IMR-90 (cell line): ENCODE data around the gene DAB2. TPM values are rescaled to one million over a fixed set of nuclear protein-coding genes. Genes with fewer than 3 reads are reported as not detected.
A peak's percentile ranks its signal among the peaks of the same experiment; 100 is the strongest.

Experiments used
- ATAC-seq: fragments of 200-7000 bp; cut with Tn5 transposase; 2 replicates; pipeline ENCODE4 v1.9.1; 2020; ENCODE audit warnings: low read depth, mild to moderate bottlenecking, moderate library complexity
- BruUV-seq: library from RNA; stranded (reverse); fragments of 400-500 nt; replicated peaks from 2 replicates; lab custom pipeline; 2021; lab: Mats Ljungman, UMichigan
- CTCF ChIA-PET: fragments of 300-600 bp; formaldehyde crosslinking; extraction: SDS; loops from one replicate; lab custom pipeline; 2021; ENCODE audit warnings: antibody characterized with exemption; lab: Yijun Ruan, JAX
- POLR2A ChIA-PET: fragments of 300-600 bp; sonication (Branson Sonifier 250); formaldehyde crosslinking; loops from one replicate; lab custom pipeline; 2022; ENCODE audit warnings: antibody characterized with exemption; ENCODE audit not compliant: unreplicated experiment; lab: Charles Lee
- DNase-seq: peaks from one replicate; pipeline ENCODE4 v3.0.0; 2013
- H2AFZ ChIP-seq: replicated peaks from 2 replicates; pipeline ENCODE3; 2013; ENCODE audit warnings: low read length, mild to moderate bottlenecking; ENCODE audit not compliant: poor library complexity
- H2AK5ac ChIP-seq: 2 replicates; pipeline ENCODE4 v1.6.1; 2013; ENCODE audit warnings: low read depth, low read length, inconsistent platforms
- H2AK9ac ChIP-seq: replicated peaks from 2 replicates; pipeline ENCODE3; 2013; ENCODE audit warnings: mild to moderate bottlenecking, low read depth, low read length, moderate library complexity; ENCODE audit not compliant: poor library complexity
- H2BK120ac ChIP-seq: 2 replicates; pipeline ENCODE4 v1.6.1; 2013; ENCODE audit warnings: low read depth, low read length, inconsistent platforms
- H2BK15ac ChIP-seq: 3 replicates; pipeline ENCODE4 v1.6.1; 2013; ENCODE audit warnings: low read depth, low read length, inconsistent platforms
- H2BK20ac ChIP-seq: 2 replicates; pipeline ENCODE4 v1.6.1; 2013; ENCODE audit warnings: low read depth, mild to moderate bottlenecking, inconsistent platforms, low read length, moderate library complexity
- H2BK5ac ChIP-seq: 2 replicates; pipeline ENCODE4 v1.6.1; 2013; ENCODE audit warnings: mild to moderate bottlenecking, low read depth, low read length, inconsistent platforms; ENCODE audit not compliant: poor library complexity, severe bottlenecking
- H3K14ac ChIP-seq: replicated peaks from 2 replicates; pipeline ENCODE4 v1.6.1; 2013; ENCODE audit warnings: low read depth, low read length, inconsistent platforms
- H3K18ac ChIP-seq: 2 replicates; pipeline ENCODE4 v1.6.1; 2013; ENCODE audit warnings: low read depth, low read length, control low read depth
- H3K23ac ChIP-seq: 2 replicates; pipeline ENCODE4 v1.6.1; 2013; ENCODE audit warnings: low read depth, low read length, inconsistent platforms
- H3K27ac ChIP-seq: 2 replicates; pipeline ENCODE4 v1.5.1; 2013; ENCODE audit warnings: mild to moderate bottlenecking, control low read depth, low read length; ENCODE audit not compliant: insufficient read depth
- H3K27me3 ChIP-seq: 2 replicates; pipeline ENCODE4 v1.6.1; 2013; ENCODE audit warnings: low read length; ENCODE audit not compliant: control insufficient read depth, insufficient read depth
- H3K36me3 ChIP-seq: 2 replicates; pipeline ENCODE4 v1.6.1; 2013; ENCODE audit warnings: low read length, mixed read lengths; ENCODE audit not compliant: control insufficient read depth, insufficient read depth
- H3K4ac ChIP-seq: 2 replicates; pipeline ENCODE4 v1.6.1; 2013; ENCODE audit warnings: low read depth, low read length, inconsistent platforms
- H3K4me1 ChIP-seq: 2 replicates; pipeline ENCODE4 v1.6.1; 2013; ENCODE audit warnings: low read length, mixed read lengths; ENCODE audit not compliant: control insufficient read depth, insufficient read depth
- H3K4me2 ChIP-seq: 2 replicates; pipeline ENCODE4 v1.6.1; 2013; ENCODE audit warnings: low read depth, mild to moderate bottlenecking, control low read depth, low read length, moderate library complexity
- H3K4me3 ChIP-seq: 2 replicates; pipeline ENCODE4 v1.5.1; 2013; ENCODE audit warnings: low read depth, mild to moderate bottlenecking, control low read depth, low read length, moderate library complexity; ENCODE audit not compliant: insufficient read depth
- H3K56ac ChIP-seq: 2 replicates; pipeline ENCODE4 v1.6.1; 2013; ENCODE audit warnings: low read length, inconsistent platforms; ENCODE audit not compliant: insufficient read depth; ENCODE audit errors: extremely low read depth
- H3K79me1 ChIP-seq, 2 experiments: 2 replicates each; pipeline ENCODE4 v1.6.1; 2013; ENCODE audit warnings: low read length in 2 of 2, inconsistent platforms in 1 of 2, low read depth in 1 of 2
- H3K9ac ChIP-seq: 2 replicates; pipeline ENCODE4 v1.6.1; 2013; ENCODE audit warnings: low read depth, low read length, control low read depth
- H3K9me1 ChIP-seq: 2 replicates; pipeline ENCODE4 v1.6.1; 2013; ENCODE audit warnings: low read length, inconsistent platforms; ENCODE audit not compliant: insufficient read depth
- H3K9me3 ChIP-seq: 2 replicates; pipeline ENCODE4 v1.6.1; 2013; ENCODE audit warnings: low read length; ENCODE audit not compliant: control insufficient read depth, insufficient read depth
- H4K20me1 ChIP-seq: 2 replicates; pipeline ENCODE4 v1.6.1; 2013; ENCODE audit warnings: low read length, inconsistent platforms; ENCODE audit not compliant: insufficient read depth
- H4K5ac ChIP-seq: 2 replicates; pipeline ENCODE4 v1.6.1; 2013; ENCODE audit warnings: mild to moderate bottlenecking, low read depth, low read length, control low read depth
- H4K8ac ChIP-seq, 2 experiments: 2 replicates each; pipeline ENCODE4 v1.6.1; 2013; ENCODE audit warnings: low read depth in 2 of 2, low read length in 2 of 2, control low read depth in 1 of 2, inconsistent platforms in 1 of 2
- H4K91ac ChIP-seq: 2 replicates; pipeline ENCODE4 v1.6.1; 2013; ENCODE audit warnings: low read depth, low read length, inconsistent platforms; ENCODE audit not compliant: insufficient read depth
- BHLHE40 ChIP-seq: fragments of 150-350 bp; IDR thresholded peaks from 2 replicates; pipeline ENCODE4 v1.6.1; 2016; ENCODE audit warnings: mild to moderate bottlenecking, low read depth, low read length
- MXI1 ChIP-seq: IDR thresholded peaks from 2 replicates; pipeline ENCODE4 v1.6.1; 2012; ENCODE audit warnings: low read depth, mild to moderate bottlenecking, low read length, moderate library complexity, borderline replicate concordance
- WGBS, 2 experiments: methylation state at CpG; one replicate each; pipeline versions ENCODE4 v1.1.5 to v1.1.7; 2013; ENCODE audit warnings: missing lambda C conversion rate in 2 of 2; ENCODE audit not compliant: insufficient read length in 1 of 2; ENCODE audit errors: extremely low coverage in 2 of 2; 5-methylcytosine and 5-hydroxymethylcytosine counted together
- dilution Hi-C: fragments of 300-500 bp; cut with HindIII; formaldehyde crosslinking; loops from one replicate; pipeline ENCODE4 v1.14.3; 2018; ENCODE audit warnings: low sequenced_read_pairs; ENCODE audit not compliant: unreplicated experiment
- in situ Hi-C: fragments of 300-500 bp; cut with MboI; formaldehyde crosslinking; loops from 3 replicates; pipeline ENCODE4 v1.14.3; 2019; ENCODE audit warnings: low sequenced_read_pairs, inconsistent platforms, mixed read lengths
- intact Hi-C: fragments of 100-400 bp; cut with micrococcal nuclease; formaldehyde crosslinking; loops from 2 replicates; pipeline ENCODE4 v1.10.0; 2022
- polyA plus RNA-seq, 3 experiments: library from polyadenylated mRNA; depleted of rRNA; stranded (reverse); fragments of >200 nt; gene quantifications; 2 replicates each; pipeline ENCODE4 v1.2.3, GENCODE V29; 2012; ENCODE audit warnings: low replicate concordance in 1 of 3
- total RNA-seq: library from RNA; depleted of rRNA; stranded (reverse); fragments of >200 nt; gene quantifications from 2 replicates; pipeline ENCODE4 v1.2.3, GENCODE V29; 2012

The DAB2 gene
- total and polyA plus RNA-seq, 2 of the 4 experiments (the other 2 are of a cell fraction), result 50.0 to 101 TPM

DNA sequence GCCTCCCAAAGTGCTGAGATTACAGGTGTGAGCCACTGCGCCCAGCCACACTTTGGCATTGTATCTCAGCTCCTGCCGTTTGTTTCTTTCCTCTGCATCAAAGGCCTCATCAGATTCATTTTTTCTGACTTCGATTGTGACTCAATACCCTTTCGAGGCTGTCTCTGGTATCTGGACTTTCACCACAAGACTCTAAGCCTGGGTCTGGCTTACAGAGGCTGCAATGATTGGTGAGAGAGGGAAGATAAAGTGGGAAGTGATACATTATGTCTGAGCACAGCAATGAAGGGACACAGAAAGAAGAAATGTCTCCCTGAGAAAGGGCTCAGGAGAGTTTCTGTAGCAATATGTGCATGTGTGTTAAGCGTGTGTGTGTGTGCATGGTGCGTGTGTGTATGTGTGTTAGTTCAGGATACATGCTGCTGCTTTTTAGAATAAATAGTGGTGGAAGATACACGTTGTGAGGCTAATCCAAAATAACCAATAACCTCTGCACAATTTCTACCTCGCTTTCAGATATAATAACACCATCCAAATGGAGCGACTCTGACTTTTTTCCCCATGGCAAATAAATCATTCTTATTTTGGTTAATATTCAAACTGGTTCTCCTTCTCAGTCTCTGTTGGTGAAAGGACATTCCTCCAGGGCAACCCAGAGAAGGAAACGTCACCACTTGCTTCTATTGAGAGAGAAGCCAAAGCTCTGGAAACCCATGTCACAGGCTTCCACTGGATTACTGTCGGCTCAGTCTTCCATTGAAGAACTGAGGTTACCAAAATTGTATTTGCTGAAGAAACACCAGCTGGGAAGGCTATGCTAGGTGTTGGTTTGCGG lies 8.1 kb upstream of the DAB2 start:
- Histone ChIP-seq H3K9me3 (no peaks in the 10 kb centered on the region), H3K4me1 (no peaks in the 10 kb centered on the region), H3K36me3 (no peaks in the 10 kb centered on the region), H3K4me2 (no peak overlapping the region), H2AFZ (no peak overlapping the region), H3K27me3 (no peaks in the 10 kb centered on the region), H3K4me3 (no peak overlapping the region), H2BK120ac (no peak overlapping the region), H3K79me1 (no peaks in the 10 kb centered on the region), H3K56ac (no peak overlapping the region), H3K27ac (no peak overlapping the region), H2BK5ac (no peak overlapping the region), H3K4ac (no peak overlapping the region), H3K18ac (no peak overlapping the region; the same call in 1 of the 2 replicates), H3K23ac (no peak overlapping the region), H4K20me1 (no peaks in the 10 kb centered on the region), H3K9ac (no peak overlapping the region), H4K91ac (no peak overlapping the region), H2BK15ac (no peak overlapping the region), H4K8ac (no peak overlapping the region), H2AK9ac (no peak overlapping the region), H4K5ac (no peak overlapping the region), H3K14ac (no peak overlapping the region), H2AK5ac (peak overlapping the region; percentile 31; the same call in 1 of the 2 replicates), H3K9me1 (no peaks in the 10 kb centered on the region), H2BK20ac (no peak overlapping the region)
- WGBS, 2 experiments, result 90% methylated on average over 3 of the region's 12 CpGs; no CpG with 5 or more reads in 1 of the 2 experiments
- ChIA-PET POLR2A (no interaction called here), CTCF (no interaction called here)
- BruUV-seq, result no TSS peak
- in situ Hi-C loops (no loop called here), dilution Hi-C loops (no loop called here), intact Hi-C loops (no loop called here)
- DNase-seq (peak; percentile 54), ATAC-seq (no peak)
- TF ChIP-seq BHLHE40 (no peak), MXI1 (no peak)
